T-helper 2 cell treated with Interferon-gamma antibody and Interleukin-4, amounts not matched to agents 5 μg/mL and 100 μg/mL, for 36 hours (primary cell): Measurements from ENCODE around the gene FKBP14.
"Not testable (repeated sequence)": the region's sequence is repeated elsewhere in the genome, so short reads cannot be mapped to it uniquely, and the experiment has no call there.

Experiments
- DNase-seq: peaks from one replicate; pipeline ENCODE4 v3.0.0; 2021; ENCODE audit warnings: low spot score
- H3K27ac Mint-ChIP-seq: one replicate; pipeline ENCODE4 v1.8.0; 2021; ENCODE audit warnings: mild to moderate bottlenecking, mixed read lengths
- H3K27me3 Mint-ChIP-seq: one replicate; pipeline ENCODE4 v1.8.0; 2021; ENCODE audit warnings: low read depth, mixed read lengths
- H3K36me3 Mint-ChIP-seq: one replicate; pipeline ENCODE4 v1.8.0; 2021; ENCODE audit warnings: low read depth, mixed read lengths
- H3K4me1 Mint-ChIP-seq: one replicate; pipeline ENCODE4 v1.8.0; 2021; ENCODE audit warnings: low read depth, mixed read lengths
- H3K4me3 Mint-ChIP-seq: one replicate; pipeline ENCODE4 v1.8.0; 2022; ENCODE audit warnings: mild to moderate bottlenecking, moderate library complexity, mixed read lengths
- H3K9me3 Mint-ChIP-seq: one replicate; pipeline ENCODE4 v1.8.0; 2021; ENCODE audit warnings: mixed read lengths

The FKBP14 gene

GRCh38 chr7:29972315-29972669 lies 54.2 kb downstream of the FKBP14 start:
- Mint-ChIP-seq H3K4me3 (no peak overlapping the region), H3K4me1 (peaks cover 6% of the 10 kb centered on the region), H3K36me3 (no peaks in the 10 kb centered on the region), H3K27ac (no peak overlapping the region), H3K27me3 (peaks cover 26% of the 10 kb centered on the region), H3K9me3 (no peaks in the 10 kb centered on the region)
- DNase-seq: no peak

- no peaks in the 10 kb centered on the region for H3K36me3 Mint-ChIP-seq
- no peaks in the 10 kb centered on the region for H3K9me3 Mint-ChIP-seq
- H3K4me1 Mint-ChIP-seq: peaks cover 6% of the 10 kb centered on the region
- peaks cover 24% of the 10 kb centered on the region for H3K27me3 Mint-ChIP-seq
- no peak overlapping the region for H3K27ac Mint-ChIP-seq
- H3K4me3 Mint-ChIP-seq: no peak overlapping the region
- DNase-seq: no peak
These were observed 54.8 kb downstream of the FKBP14 start for GRCh38 chr7:29971566-29972314.

- H3K36me3 Mint-ChIP-seq: no peaks in the 10 kb centered on the region
- peaks cover 21% of the 10 kb centered on the region for H3K27me3 Mint-ChIP-seq
- no peak overlapping the region for H3K27ac Mint-ChIP-seq
- no peak for DNase-seq
- H3K4me3 Mint-ChIP-seq: no peak overlapping the region
- H3K9me3 Mint-ChIP-seq: no peaks in the 10 kb centered on the region
- peaks cover 6% of the 10 kb centered on the region for H3K4me1 Mint-ChIP-seq
These were observed 56.3 kb downstream of the FKBP14 start for GRCh38 chr7:29970158-29970557.

- peaks cover 24% of the 10 kb centered on the region for H3K27me3 Mint-ChIP-seq
- H3K4me1 Mint-ChIP-seq: peaks cover 6% of the 10 kb centered on the region
- H3K36me3 Mint-ChIP-seq: no peaks in the 10 kb centered on the region
- no peak overlapping the region for H3K27ac Mint-ChIP-seq
- DNase-seq: no peak
- no peak overlapping the region for H3K4me3 Mint-ChIP-seq
- H3K9me3 Mint-ChIP-seq: no peaks in the 10 kb centered on the region
These were observed 56.8 kb downstream of the FKBP14 start for GRCh38 chr7:29969738-29970137.

- no peak for DNase-seq
- Mint-ChIP-seq H3K36me3 (no peaks in the 10 kb centered on the region), H3K4me1 (peaks cover 6% of the 10 kb centered on the region), H3K4me3 (no peak overlapping the region), H3K27me3 (peaks cover 24% of the 10 kb centered on the region), H3K27ac (no peak overlapping the region), H3K9me3 (no peaks in the 10 kb centered on the region)
These were observed 57.7 kb downstream of the FKBP14 start for GRCh38 chr7:29968683-29969395.

GRCh38 chr7:29965030-29965429 lies 61.5 kb downstream of the FKBP14 start:
- Mint-ChIP-seq H3K4me3 (no peak overlapping the region), H3K4me1 (peaks cover 4% of the 10 kb centered on the region), H3K27ac (no peak overlapping the region), H3K27me3 (peaks cover 15% of the 10 kb centered on the region), H3K36me3 (no peaks in the 10 kb centered on the region), H3K9me3 (no peaks in the 10 kb centered on the region)
- no peak for DNase-seq

GRCh38 chr7:29962035-29962434 lies 64.5 kb downstream of the FKBP14 start:
- Mint-ChIP-seq H3K27ac (no peak overlapping the region), H3K27me3 (peaks cover 15% of the 10 kb centered on the region), H3K4me3 (no peak overlapping the region), H3K9me3 (no peaks in the 10 kb centered on the region), H3K4me1 (no peaks in the 10 kb centered on the region), H3K36me3 (no peaks in the 10 kb centered on the region)
- no peak for DNase-seq

- H3K4me1 Mint-ChIP-seq, H3K4me3 Mint-ChIP-seq, H3K36me3 Mint-ChIP-seq, DNase-seq, H3K9me3 Mint-ChIP-seq, H3K27ac Mint-ChIP-seq: not testable (repeated sequence)
- H3K27me3 Mint-ChIP-seq: peaks cover 13% of the 10 kb centered on the region
These were observed 64.9 kb downstream of the FKBP14 start for GRCh38 chr7:29961611-29962010.
